HUES48 (cell line): ENCODE data around the gene TMCO1.
"Not testable (repeated sequence)": the region's sequence is repeated elsewhere in the genome, so short reads cannot be mapped to it uniquely, and the experiment has no call there.

ENCODE experiments used
- H3K27ac ChIP-seq: one replicate; pipeline ENCODE4 v1.7.0; 2013; ENCODE audit warnings: low read depth, low read length, inconsistent platforms
- H3K27me3 ChIP-seq: 2 replicates; pipeline ENCODE4 v1.6.1; 2013; ENCODE audit warnings: mild to moderate bottlenecking, low read length; ENCODE audit not compliant: control insufficient read depth, insufficient read depth
- H3K36me3 ChIP-seq: 2 replicates; pipeline ENCODE4 v1.6.1; 2013; ENCODE audit warnings: low read length; ENCODE audit not compliant: control insufficient read depth, insufficient read depth
- H3K4me1 ChIP-seq: 2 replicates; pipeline ENCODE4 v1.6.1; 2013; ENCODE audit warnings: mild to moderate bottlenecking, low read length; ENCODE audit not compliant: control insufficient read depth, insufficient read depth
- H3K4me3 ChIP-seq: 2 replicates; pipeline ENCODE4 v1.5.1; 2013; ENCODE audit warnings: mild to moderate bottlenecking, low read depth, low read length
- H3K9ac ChIP-seq: 2 replicates; pipeline ENCODE4 v1.6.1; 2013; ENCODE audit warnings: mild to moderate bottlenecking, low read depth, low read length, moderate library complexity
- H3K9me3 ChIP-seq: 2 replicates; pipeline ENCODE4 v1.6.1; 2013; ENCODE audit warnings: low read length; ENCODE audit not compliant: control insufficient read depth, insufficient read depth

The TMCO1 gene, protein sequence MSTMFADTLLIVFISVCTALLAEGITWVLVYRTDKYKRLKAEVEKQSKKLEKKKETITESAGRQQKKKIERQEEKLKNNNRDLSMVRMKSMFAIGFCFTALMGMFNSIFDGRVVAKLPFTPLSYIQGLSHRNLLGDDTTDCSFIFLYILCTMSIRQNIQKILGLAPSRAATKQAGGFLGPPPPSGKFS

DNA sequence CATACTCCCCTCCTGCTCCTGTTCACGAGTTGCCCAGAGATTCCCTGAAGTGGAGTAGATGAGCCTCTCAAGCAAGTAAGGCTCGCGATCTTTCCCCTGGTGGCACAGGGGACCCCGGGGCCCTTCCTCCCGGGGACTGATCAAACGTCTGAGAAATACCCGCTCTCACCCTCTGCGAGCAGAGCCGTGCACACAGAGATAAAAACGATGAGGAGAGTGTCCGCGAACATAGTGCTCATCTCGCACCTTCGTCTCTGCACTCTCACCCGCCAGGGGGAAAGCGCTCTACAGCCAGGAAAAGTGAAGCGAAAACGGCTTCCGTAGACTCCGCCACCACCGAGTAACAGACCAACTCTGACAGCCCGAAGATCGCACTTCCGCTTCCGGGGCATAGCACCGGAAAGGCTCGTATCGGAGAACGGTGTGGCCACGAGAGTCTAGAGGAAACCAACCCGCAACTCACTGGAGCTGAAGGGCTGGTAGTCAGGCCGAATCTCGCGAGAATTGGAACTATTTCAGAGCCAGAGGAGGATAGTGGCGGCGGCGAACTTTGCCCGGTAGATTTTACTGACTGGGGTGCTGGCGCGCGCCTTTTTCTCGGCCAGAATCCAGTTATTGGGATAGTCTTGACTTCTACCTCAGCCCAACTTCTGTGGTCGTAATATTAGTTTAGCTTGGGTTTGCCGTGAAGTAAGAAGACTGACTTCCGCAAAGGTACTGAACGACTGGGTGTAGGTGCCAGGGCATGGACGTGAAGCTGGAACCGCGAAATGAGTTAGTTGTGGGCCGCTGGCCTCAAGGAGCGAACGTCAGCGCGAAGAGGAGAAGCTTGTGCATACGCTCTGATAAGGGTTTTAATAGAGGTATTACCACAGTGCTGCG is at the start of gene TMCO1:
TMCO1 (minus strand) TSS at position 356 of the 882 bp plus-strand sequence; CDS start at position 239, 117 bp downstream.
- peak within 1 kb of the TSS; percentile 71 for H3K4me3 ChIP-seq

DNA sequence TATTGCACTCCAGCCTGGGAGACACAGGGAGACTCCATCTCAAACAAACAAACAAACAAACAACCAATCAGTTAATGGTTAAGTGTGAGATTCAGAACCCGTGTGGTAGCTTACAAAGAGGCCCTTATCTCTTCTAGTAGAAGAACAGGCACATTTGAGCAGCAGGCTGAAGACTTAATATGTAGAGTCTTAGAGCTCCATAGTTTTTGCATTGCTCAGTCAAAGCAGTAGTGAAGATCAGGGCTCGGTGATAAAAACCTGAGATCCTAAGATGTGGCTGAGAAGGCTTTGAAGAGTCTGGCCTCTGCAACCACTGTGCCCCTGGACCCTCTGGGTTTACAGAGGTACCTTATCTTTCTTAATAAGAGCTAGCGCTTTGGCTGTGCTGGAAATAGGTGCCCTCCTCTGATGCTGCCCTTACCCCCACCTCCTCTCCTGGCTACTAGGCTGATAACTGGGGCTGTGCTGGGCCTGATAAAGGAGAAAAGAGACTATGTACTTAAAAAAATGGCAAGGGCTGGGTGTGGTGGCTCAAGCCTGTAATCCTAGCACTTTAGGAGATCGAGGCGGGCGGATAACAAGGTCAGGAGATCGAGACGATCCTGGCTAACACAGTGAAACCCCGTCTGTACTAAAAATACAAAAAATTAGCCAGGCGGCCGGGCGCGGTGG is 48.3 kb upstream of the TMCO1 start:
- H3K9ac ChIP-seq: no peak overlapping the region
- H3K36me3 ChIP-seq: no peaks in the 10 kb centered on the region
- H3K4me3 ChIP-seq: no peak overlapping the region
- H3K9me3 ChIP-seq: no peaks in the 10 kb centered on the region
- no peaks in the 10 kb centered on the region for H3K4me1 ChIP-seq
- H3K27me3 ChIP-seq: no peaks in the 10 kb centered on the region
- H3K27ac ChIP-seq: no peak overlapping the region

More for the DNA sequence above, at the start of gene TMCO1:
- H3K27ac ChIP-seq: peak within 1 kb of the TSS; percentile 92
- no peaks in the 10 kb centered on the region for H3K4me1 ChIP-seq
- no peaks in the 10 kb centered on the region for H3K27me3 ChIP-seq
- peak within 1 kb of the TSS; percentile 88 for H3K9ac ChIP-seq
- no peaks in the 10 kb centered on the region for H3K9me3 ChIP-seq
- peaks cover 36% of the 10 kb centered on the region for H3K36me3 ChIP-seq

DNA sequence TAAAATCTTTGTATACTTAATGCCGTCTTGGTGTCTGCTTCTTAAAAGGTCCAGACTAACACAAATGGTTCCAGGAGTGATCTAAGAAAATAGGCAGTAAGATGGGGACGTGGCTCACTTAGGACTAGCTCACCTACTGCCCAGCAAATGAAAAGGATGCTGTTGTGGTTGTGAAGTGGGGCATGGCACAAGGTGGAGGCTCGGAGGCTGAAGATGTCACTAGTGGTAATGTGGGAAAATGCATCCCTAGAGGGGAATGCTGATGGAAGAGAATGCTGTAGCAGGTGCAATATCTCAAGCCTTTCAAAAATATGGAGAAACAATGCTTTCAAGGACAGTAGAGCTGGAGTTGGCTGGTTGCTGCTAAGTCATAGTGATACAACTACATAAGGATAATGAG is 47.5 kb upstream of the TMCO1 start:
- H3K27me3 ChIP-seq: no peaks in the 10 kb centered on the region
- no peaks in the 10 kb centered on the region for H3K9me3 ChIP-seq
- no peaks in the 10 kb centered on the region for H3K4me1 ChIP-seq
- no peak overlapping the region for H3K4me3 ChIP-seq
- H3K27ac ChIP-seq: no peak overlapping the region
- H3K9ac ChIP-seq: no peak overlapping the region
- no peaks in the 10 kb centered on the region for H3K36me3 ChIP-seq

DNA sequence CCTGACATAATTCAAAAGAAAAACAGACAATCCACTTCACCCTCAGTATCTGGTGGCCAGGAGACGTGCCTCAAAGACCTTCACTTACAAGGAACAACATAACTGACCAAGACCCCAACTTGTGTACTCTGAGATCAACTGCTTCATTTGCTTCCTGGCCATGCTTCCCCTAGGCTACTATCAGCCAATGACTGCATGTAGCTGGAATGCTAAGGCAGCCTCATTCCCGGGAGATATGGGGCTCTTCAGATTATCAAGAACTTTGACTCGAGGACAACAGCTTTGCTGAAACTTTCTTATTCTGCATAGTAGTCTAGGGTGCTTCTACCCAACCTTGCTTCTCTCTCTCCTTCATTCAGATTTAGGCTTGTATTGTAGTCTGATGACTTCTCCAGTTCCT is 47.1 kb upstream of the TMCO1 start:
- H3K27ac ChIP-seq: no peak overlapping the region
- no peak overlapping the region for H3K4me3 ChIP-seq
- H3K9ac ChIP-seq: no peak overlapping the region
- H3K36me3 ChIP-seq: no peaks in the 10 kb centered on the region
- H3K9me3 ChIP-seq: no peaks in the 10 kb centered on the region
- no peaks in the 10 kb centered on the region for H3K4me1 ChIP-seq
- H3K27me3 ChIP-seq: no peaks in the 10 kb centered on the region

DNA sequence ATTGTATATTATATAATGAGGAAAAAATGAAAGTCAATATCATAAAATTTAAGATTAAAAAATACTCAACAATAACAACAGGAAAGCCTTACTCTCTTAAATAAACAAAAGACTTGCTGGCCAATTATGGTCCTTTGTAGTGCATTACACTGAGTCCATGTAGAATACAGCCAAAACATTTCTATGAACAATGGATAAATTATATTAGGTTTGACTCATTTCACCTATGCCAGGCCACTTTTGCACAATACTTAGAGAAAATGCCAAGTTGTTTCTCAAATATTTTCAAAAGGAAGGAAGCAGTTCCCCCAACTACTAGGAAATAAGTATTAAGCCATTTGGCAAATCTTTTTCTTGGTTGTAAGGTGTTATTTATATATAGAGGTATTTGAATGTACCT is 38.9 kb upstream of the TMCO1 start:
- Histone ChIP-seq H3K9ac (no peak overlapping the region), H3K27me3 (no peaks in the 10 kb centered on the region), H3K4me1 (no peaks in the 10 kb centered on the region), H3K36me3 (no peaks in the 10 kb centered on the region), H3K27ac (no peak overlapping the region), H3K9me3 (no peaks in the 10 kb centered on the region), H3K4me3 (no peak overlapping the region)

DNA sequence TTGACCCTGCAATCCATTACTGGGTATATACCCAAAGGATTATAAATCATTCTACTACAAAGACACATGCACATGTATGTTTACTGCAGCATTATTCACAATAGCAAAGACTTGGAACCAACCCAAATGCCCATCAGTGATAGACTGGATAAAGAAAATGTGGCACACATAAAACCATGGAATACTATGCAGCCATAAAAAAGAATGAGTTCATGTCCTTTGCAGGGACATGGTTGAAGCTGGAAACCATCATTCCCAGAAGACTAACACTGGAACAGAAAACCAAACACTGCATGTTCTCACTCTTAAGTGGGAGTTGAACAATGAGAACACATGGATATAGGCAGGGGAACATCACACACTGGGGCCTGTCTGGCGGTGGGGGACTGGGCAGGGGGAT is 35.8 kb upstream of the TMCO1 start:
- not testable (repeated sequence) for H3K27me3 ChIP-seq, H3K4me3 ChIP-seq, H3K9ac ChIP-seq, H3K36me3 ChIP-seq, H3K9me3 ChIP-seq, H3K4me1 ChIP-seq, H3K27ac ChIP-seq

DNA sequence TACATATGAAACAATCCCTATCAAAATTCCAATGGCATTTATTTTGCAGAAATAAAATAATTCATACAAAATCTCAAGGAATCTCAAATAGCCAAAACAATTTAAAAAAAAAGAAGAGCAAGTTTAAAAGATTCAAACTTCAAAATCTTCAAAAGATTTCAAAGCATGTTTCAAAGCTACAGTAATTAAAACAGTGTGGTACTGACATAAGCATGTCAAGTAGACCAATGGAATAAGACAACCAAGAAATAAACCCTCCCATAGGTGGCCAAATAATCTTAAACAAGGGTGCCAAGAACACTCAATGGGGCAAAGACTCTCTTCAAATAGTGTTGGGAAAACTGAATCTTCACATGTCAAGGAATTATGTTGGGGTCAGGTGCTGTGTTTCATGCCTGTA is 30.7 kb upstream of the TMCO1 start:
- Histone ChIP-seq H3K9me3 (peaks cover 9% of the 10 kb centered on the region), H3K27ac (no peak overlapping the region)

DNA sequence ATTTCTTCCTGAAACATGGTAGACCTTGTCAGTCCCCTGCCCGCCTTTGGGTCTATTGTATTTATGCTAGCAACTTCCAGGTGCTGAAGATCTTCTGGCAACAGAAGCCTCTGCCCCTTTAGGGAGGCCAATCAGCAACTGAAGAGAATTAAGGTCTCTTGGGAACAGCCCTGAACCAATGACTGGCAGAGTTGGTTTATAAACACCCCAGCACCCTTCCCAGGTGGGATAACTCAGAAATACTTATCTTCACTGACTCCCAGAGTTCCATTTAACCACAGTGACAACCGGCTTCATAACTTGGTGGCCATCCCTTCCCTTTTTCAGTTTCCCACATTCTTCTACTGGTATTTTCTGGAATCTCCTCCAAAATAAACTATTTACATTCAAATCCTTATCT is 27.2 kb upstream of the TMCO1 start:
- H3K36me3 ChIP-seq: no peaks in the 10 kb centered on the region
- no peak overlapping the region for H3K4me3 ChIP-seq
- no peak overlapping the region for H3K9ac ChIP-seq

More for the DNA sequence above, 30.7 kb upstream of the TMCO1 start:
- Histone ChIP-seq H3K9ac (no peak overlapping the region), H3K4me1 (no peaks in the 10 kb centered on the region), H3K27me3 (no peaks in the 10 kb centered on the region), H3K36me3 (no peaks in the 10 kb centered on the region), H3K4me3 (no peak overlapping the region)

DNA sequence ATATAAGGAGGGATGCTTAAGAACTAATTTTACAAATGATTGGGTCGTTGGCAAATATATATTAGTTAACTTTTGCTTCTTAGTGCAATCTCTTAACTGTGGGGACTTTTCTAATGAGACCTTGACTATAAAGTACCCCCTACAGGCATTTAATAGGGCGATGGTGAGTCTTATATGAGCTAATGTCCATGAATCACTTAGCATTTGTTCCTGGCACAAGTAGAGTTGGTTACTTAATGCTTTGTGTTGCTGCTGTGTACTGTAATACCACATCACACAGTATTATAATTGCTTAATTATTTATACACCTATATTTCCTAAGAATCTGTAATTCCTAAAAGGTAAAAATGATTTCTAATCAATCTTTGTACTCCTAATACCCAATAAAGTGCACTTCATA is 25.3 kb upstream of the TMCO1 start:
- Histone ChIP-seq H3K27ac (no peak overlapping the region), H3K27me3 (no peaks in the 10 kb centered on the region), H3K9ac (no peak overlapping the region), H3K36me3 (no peaks in the 10 kb centered on the region), H3K9me3 (no peaks in the 10 kb centered on the region), H3K4me3 (no peak overlapping the region), H3K4me1 (no peaks in the 10 kb centered on the region)

More for the DNA sequence above, 27.2 kb upstream of the TMCO1 start:
- Histone ChIP-seq H3K9me3 (peaks cover 5% of the 10 kb centered on the region), H3K27me3 (no peaks in the 10 kb centered on the region), H3K27ac (no peak overlapping the region), H3K4me1 (no peaks in the 10 kb centered on the region)

DNA sequence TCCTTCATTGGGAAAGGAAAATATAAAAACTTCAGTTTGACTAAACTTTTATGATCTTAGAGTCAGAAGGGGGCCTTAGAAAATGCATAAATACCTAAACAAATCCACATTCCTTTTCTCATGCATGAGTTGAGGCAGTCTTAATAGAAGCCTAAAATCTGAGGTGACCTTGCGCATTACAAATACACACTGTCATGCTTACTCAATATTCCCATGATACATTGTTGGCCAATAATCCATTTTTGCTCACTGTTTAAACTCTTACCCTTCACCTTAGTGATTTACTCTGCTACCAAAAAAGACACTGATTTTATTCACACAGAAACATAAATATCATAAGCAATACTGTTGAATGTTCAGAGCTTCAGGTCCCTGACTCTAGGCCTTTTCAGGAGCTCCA is 19.1 kb upstream of the TMCO1 start:
- Histone ChIP-seq H3K9ac (no peak overlapping the region), H3K9me3 (peaks cover 11% of the 10 kb centered on the region), H3K36me3 (no peaks in the 10 kb centered on the region), H3K27me3 (no peaks in the 10 kb centered on the region), H3K4me3 (no peak overlapping the region), H3K4me1 (no peaks in the 10 kb centered on the region), H3K27ac (no peak overlapping the region)

DNA sequence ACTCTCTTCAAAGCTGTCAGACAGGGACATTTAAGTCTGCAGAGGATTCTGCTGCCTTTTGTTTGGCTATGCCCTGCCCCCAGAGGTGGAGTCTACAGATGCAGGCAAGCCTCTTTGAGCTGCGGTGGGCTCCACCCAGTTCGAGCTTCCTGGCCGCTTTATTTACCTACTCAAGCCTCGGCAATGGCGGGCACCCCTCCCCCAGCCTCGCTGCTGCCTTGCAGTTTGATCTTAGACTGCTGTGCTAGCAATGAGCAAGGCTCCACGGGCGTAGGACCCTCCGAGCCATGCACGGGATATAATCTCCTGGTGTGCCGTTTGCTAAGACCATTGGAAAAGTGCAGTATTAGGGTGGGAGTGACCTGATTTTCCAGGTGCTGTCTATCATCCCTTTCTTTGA is 14.9 kb upstream of the TMCO1 start:
- H3K27ac ChIP-seq, H3K36me3 ChIP-seq, H3K4me1 ChIP-seq, H3K4me3 ChIP-seq, H3K9ac ChIP-seq, H3K27me3 ChIP-seq: not testable (repeated sequence)
- peaks cover 11% of the 10 kb centered on the region for H3K9me3 ChIP-seq
